ENCODE measurements around the gene TDRD12. TPM values are rescaled to one million over a fixed set of nuclear protein-coding genes. Genes with fewer than 3 reads are reported as not detected.
"Not testable (repeated sequence)": the region's sequence is repeated elsewhere in the genome, so short reads cannot be mapped to it uniquely, and the experiment has no call there.

The TDRD12 gene
- polyA plus RNA-seq, 1 experiment: 0.07 TPM

DNA sequence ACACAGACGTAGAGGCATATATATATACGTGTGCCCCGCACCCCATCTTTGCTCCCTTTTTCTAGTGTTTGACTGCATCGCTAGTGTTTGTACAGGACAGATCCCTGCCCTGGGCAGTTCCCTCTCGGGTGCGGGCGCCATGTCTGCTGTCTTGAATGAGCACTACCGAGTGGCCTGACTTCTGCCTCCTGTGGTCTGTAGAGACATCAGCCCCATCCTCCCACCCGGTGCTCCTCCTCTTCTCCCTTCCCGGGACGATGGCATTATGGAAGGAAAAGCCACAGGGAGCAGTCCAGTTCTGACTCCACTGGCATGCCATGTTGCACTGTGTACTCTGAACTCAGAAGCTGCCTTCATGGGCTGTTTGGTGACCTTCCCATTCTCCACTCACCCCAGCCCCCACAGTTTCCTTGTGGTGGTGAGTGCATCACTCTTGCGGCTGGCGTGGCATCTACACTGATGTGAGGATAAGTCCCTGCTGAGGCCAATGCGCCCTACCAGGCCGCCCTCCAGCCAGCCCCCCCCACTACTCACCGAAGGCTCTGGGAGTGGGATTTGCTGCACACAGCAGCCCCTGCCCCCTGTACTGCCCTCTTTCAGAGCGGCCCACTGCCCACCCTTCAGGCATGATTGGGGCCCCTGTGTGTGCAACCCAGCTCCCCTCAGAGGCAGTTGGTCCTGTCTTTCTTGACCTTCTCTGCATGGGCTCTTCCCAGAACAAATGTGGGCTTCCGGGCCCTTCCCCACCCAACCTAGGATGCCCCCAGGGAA, 25.2 kb downstream of the TDRD12 start:
- CTCF ChIA-PET: no interaction called here
- Histone ChIP-seq H3K4me3 (ENCODE audit: low read depth, low read length) (no peak overlapping the region), H3K27ac (ENCODE audit: low read depth, low read length) (no peak overlapping the region), H3K9me3 (ENCODE audit: control insufficient read depth, insufficient read depth, low read length) (no peaks in the 10 kb centered on the region), H3K27me3 (ENCODE audit: control insufficient read depth, insufficient read depth, low read length) (peaks cover 2% of the 10 kb centered on the region)
- no peak for DNase-seq (ENCODE audit: low read depth, low spot score)
- TF ChIP-seq, protein P1, sequence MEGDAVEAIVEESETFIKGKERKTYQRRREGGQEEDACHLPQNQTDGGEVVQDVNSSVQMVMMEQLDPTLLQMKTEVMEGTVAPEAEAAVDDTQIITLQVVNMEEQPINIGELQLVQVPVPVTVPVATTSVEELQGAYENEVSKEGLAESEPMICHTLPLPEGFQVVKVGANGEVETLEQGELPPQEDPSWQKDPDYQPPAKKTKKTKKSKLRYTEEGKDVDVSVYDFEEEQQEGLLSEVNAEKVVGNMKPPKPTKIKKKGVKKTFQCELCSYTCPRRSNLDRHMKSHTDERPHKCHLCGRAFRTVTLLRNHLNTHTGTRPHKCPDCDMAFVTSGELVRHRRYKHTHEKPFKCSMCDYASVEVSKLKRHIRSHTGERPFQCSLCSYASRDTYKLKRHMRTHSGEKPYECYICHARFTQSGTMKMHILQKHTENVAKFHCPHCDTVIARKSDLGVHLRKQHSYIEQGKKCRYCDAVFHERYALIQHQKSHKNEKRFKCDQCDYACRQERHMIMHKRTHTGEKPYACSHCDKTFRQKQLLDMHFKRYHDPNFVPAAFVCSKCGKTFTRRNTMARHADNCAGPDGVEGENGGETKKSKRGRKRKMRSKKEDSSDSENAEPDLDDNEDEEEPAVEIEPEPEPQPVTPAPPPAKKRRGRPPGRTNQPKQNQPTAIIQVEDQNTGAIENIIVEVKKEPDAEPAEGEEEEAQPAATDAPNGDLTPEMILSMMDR (IDR thresholded peaks at IDR 0.05; ENCODE audit: low read depth, low read length): no peak
- POLR2A ChIA-PET: no interaction called here

DNA sequence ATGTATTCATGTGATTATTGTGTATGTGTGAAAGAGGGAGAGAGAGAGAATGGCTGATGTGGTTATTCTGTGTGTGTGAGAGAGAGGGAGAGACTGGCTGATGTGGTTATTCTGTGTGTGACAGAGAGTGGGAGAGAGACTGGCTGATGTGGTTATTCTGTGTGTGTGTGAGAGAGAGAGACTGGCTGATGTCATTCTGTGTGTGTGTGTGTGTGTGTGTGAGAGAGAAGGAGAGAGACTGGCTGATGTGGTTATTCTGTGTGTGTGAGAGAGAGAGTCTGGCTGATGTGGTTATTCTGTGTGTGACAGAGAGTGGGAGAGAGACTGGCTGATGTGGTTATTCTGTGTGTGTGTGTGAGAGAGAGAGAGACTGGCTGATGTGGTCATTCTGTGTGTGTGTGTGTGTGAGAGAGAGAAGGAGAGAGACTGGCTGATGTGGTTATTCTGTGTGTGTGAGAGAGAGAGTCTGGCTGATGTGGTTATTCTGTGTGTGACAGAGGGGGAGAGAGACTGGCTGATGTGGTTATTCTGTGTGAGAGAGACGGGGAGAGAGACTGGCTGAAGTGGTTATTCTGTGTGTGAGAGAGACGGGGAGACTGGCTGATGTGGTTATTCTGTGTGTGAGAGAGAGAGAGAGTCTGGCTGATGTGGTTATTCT, 26.2 kb downstream of the TDRD12 start:
- CTCF ChIA-PET; H3K27ac ChIP-seq (ENCODE audit: low read depth, low read length); H3K4me3 ChIP-seq (ENCODE audit: low read depth, low read length); H3K9me3 ChIP-seq (ENCODE audit: control insufficient read depth, insufficient read depth, low read length); POLR2A ChIA-PET; H3K27me3 ChIP-seq (ENCODE audit: control insufficient read depth, insufficient read depth, low read length); DNase-seq (ENCODE audit: low read depth, low spot score): not testable (repeated sequence)

DNA sequence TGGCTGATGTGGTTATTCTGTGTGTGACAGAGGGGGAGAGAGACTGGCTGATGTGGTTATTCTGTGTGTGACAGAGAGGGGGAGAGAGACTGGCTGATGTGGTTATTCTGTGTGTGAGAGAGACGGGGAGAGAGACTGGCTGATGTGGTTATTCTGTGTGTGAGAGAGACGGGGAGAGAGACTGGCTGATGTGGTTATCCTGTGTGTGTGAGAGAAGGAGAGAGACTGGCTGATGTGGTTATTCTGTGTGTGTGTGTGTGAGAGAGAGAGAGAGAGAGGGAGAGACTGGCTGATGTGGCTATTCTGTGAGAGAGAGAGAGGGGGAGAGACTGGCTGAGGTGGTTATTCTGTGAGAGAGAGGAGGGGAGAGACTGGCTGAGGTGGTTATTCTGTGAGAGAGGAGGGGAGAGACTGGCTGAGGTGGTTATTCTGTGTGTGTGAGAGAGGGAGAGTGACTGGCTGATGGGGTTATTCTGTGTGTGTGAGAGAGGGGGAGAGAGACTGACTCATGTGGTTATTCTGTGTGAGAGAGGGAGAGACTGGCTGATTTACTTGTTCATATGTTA, 27.1 kb downstream of the TDRD12 start:
- POLR2A ChIA-PET; CTCF ChIA-PET; DNase-seq (ENCODE audit: low read depth, low spot score): not testable (repeated sequence)

DNA sequence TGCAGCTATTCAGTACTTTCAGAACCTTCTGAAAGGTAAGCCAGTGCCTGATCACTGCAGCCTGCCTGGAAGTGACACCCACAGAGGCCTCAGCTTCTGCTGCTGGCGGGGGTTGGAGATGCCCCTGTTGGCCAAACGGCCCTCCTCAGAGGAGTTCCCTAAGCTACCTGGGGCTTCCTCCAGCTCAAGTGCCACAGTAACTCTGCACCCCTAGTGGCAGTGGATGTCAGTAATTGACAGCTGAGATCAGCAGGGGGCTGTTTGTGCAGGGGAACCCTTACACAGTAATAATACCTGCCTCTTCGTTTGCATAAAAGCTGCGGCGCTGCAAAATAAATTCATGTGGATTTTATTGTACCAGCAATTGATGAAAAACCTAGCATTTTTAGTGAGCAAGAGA, 28.9 kb downstream of the TDRD12 start:
- TF ChIP-seq, protein P1 (IDR thresholded peaks at IDR 0.05; ENCODE audit: low read depth, low read length): no peak
- peaks cover 5% of the 10 kb centered on the region for H3K27me3 ChIP-seq (ENCODE audit: control insufficient read depth, insufficient read depth, low read length)
- DNase-seq (ENCODE audit: low read depth, low spot score): no peak
- no peak overlapping the region for H3K27ac ChIP-seq (ENCODE audit: low read depth, low read length)
- ChIA-PET CTCF (no interaction called here), POLR2A (no interaction called here)
- no peak overlapping the region for H3K4me3 ChIP-seq (ENCODE audit: low read depth, low read length)
- no peaks in the 10 kb centered on the region for H3K9me3 ChIP-seq (ENCODE audit: control insufficient read depth, insufficient read depth, low read length)

More for the DNA sequence above, 27.1 kb downstream of the TDRD12 start:
- H3K27ac ChIP-seq (ENCODE audit: low read depth, low read length); H3K27me3 ChIP-seq (ENCODE audit: control insufficient read depth, insufficient read depth, low read length); H3K4me3 ChIP-seq (ENCODE audit: low read depth, low read length); H3K9me3 ChIP-seq (ENCODE audit: control insufficient read depth, insufficient read depth, low read length): not testable (repeated sequence)

DNA sequence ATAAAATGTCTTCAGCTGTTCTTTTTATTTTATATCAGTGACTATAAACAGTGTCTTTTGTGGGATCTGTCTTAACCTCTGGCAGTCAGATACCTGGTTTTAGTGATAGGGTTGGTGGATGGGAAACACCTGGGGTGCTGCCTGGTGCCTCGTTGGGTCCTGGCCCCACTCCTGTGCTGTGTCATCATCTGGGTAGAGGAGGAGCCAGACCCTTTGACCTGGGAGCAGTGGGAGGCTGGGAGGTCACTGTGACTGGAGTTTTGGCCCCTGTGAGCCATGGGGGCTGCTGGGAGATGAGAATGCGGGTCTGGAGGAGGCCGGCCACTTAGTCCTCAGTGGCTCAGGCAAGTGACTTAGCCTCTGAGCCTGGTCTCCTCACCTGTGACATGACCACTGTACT, 29.4 kb downstream of the TDRD12 start:
- no peak for DNase-seq (ENCODE audit: low read depth, low spot score)
- no peaks in the 10 kb centered on the region for H3K9me3 ChIP-seq (ENCODE audit: control insufficient read depth, insufficient read depth, low read length)
- TF ChIP-seq, protein P1 (IDR thresholded peaks at IDR 0.05; ENCODE audit: low read depth, low read length): no peak
- H3K27ac ChIP-seq (ENCODE audit: low read depth, low read length): no peak overlapping the region
- no peak overlapping the region for H3K4me3 ChIP-seq (ENCODE audit: low read depth, low read length)
- peaks cover 5% of the 10 kb centered on the region for H3K27me3 ChIP-seq (ENCODE audit: control insufficient read depth, insufficient read depth, low read length)
- POLR2A ChIA-PET: no interaction called here
- CTCF ChIA-PET: no interaction called here

DNA sequence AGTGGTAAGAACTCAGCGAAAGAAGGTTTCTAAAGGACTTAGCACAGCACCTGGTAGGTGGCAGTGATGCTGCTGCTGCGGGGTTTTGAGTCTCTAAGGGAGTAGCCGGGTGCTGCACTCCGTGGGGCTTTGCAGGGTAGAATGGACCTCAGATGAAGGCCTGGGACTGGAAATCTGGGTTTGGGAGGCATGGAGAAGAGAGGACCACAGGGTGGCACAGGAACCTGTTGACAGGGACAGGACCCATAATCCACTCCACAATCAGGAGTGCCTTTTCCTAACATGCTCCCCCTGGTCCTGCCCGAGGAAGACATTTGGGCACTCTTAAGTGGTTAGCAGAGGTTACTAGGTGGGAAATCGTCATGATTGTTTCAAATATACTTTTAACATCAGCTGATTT, 29.8 kb downstream of the TDRD12 start:
- H3K27ac ChIP-seq (ENCODE audit: low read depth, low read length): no peak overlapping the region
- DNase-seq (ENCODE audit: low read depth, low spot score): no peak
- no peaks in the 10 kb centered on the region for H3K9me3 ChIP-seq (ENCODE audit: control insufficient read depth, insufficient read depth, low read length)
- TF ChIP-seq, protein P1 (IDR thresholded peaks at IDR 0.05; ENCODE audit: low read depth, low read length): no peak
- ChIA-PET CTCF (no interaction called here), POLR2A (no interaction called here)
- H3K4me3 ChIP-seq (ENCODE audit: low read depth, low read length): no peak overlapping the region
- H3K27me3 ChIP-seq (ENCODE audit: control insufficient read depth, insufficient read depth, low read length): peaks cover 5% of the 10 kb centered on the region
